K562 (cell line): Measurements from ENCODE around the gene ATP8B4. TPM values are rescaled to one million over a fixed set of nuclear protein-coding genes. Genes with fewer than 3 reads are reported as not detected.

ENCODE experiments used
- CREB1 ChIP-seq, 2 experiments: sonication (generic) in 1 of 2; formaldehyde crosslinking in 1 of 2; IDR thresholded peaks; 2 replicates each; pipeline versions ENCODE4 v1.6.1 to v1.8.0; 2012 to 2022; ENCODE audit warnings: inconsistent platforms in 1 of 2, mild to moderate bottlenecking in 1 of 2, missing genetic modification reagents in 1 of 2, moderate library complexity in 1 of 2
- KAT8 ChIP-seq: fragments of 450-650 bp; IDR thresholded peaks from 2 replicates; pipeline ENCODE4 v1.6.1; 2016; ENCODE audit warnings: low read depth, mild to moderate bottlenecking
- SAP30 ChIP-seq: fragments of 200-600 bp; sonication (generic); IDR thresholded peaks from 2 replicates; pipeline ENCODE4 v1.6.1; 2012; ENCODE audit warnings: borderline replicate concordance, low read depth, mild to moderate bottlenecking, moderate library complexity, low read length, control low read depth, inconsistent platforms; ENCODE audit not compliant: insufficient read depth, poor library complexity, severe bottlenecking
- SIRT6 ChIP-seq: IDR thresholded peaks from one replicate; pipeline ENCODE4 v1.6.1; 2012; ENCODE audit warnings: low read depth, mild to moderate bottlenecking, control low read depth, inconsistent platforms, low read length, moderate library complexity
- ZNF184 ChIP-seq: sonication (generic); formaldehyde crosslinking; IDR thresholded peaks from 2 replicates; pipeline ENCODE4 v1.5.0; 2020; ENCODE audit warnings: missing genetic modification reagents
- ZNF197 ChIP-seq: fragments of 200-800 bp; sonication (Bioruptor generic); IDR thresholded peaks from 2 replicates; pipeline ENCODE4 v1.6.1; 2016; ENCODE audit warnings: low read depth, missing genetic modification characterization, missing compliant biosample characterization
- ZNF551 ChIP-seq: fragments of 250-450 bp; sonication (Bioruptor Pico); IDR thresholded peaks from 2 replicates; pipeline ENCODE4 v1.5.0; 2021; ENCODE audit warnings: mild to moderate bottlenecking, moderate library complexity
- polyA plus RNA-seq, 8 experiments: library from polyadenylated mRNA; depleted of rRNA in 4 of 8; stranded (reverse) in 5 of 8; unstranded in 3 of 8; fragments of >200 nt; fragmentation: Nextera tagmentation in 2 of 8; fragmentation: Illumina TruSeq in 1 of 8; extraction: Ambion mirVana in 2 of 8; extraction: Trizol in 1 of 8; gene quantifications; 2 replicates each; pipeline versions ENCODE4 v1.2.1 to v1.2.3, GENCODE V29; 2011 to 2014; ENCODE audit warnings: inconsistent platforms in 1 of 8, missing spikeins in 1 of 8
- total RNA-seq, 7 experiments: library from RNA; depleted of rRNA in 6 of 7; stranded (reverse); fragments of >200 nt in 6 of 7; fragmentation: Illumina TruSeq in 2 of 7; extraction: Trizol in 2 of 7; gene quantifications; 2 replicates each; pipeline versions ENCODE4 v1.2.1 to v1.2.3, GENCODE V29; 2011 to 2021; ENCODE audit warnings: low replicate concordance in 1 of 7
- TF ChIP-seq, protein P1 (sequence below): fragments of 450-650 bp; IDR thresholded peaks from 2 replicates; pipeline ENCODE4 v1.6.1; 2016; ENCODE audit warnings: mild to moderate bottlenecking
- TF ChIP-seq, protein P2 (sequence below): fragments of 250-450 bp; sonication (Bioruptor Pico); IDR thresholded peaks from 2 replicates; pipeline ENCODE4 v1.5.1; 2021; ENCODE audit warnings: mild to moderate bottlenecking
- TF ChIP-seq, protein P3 (sequence below), 2 experiments: fragments of 150-350 bp in 1 of 2; IDR thresholded peaks; 2 replicates each; pipeline ENCODE4 v1.6.1; 2012 to 2016; ENCODE audit warnings: low read depth in 2 of 2, low read length in 2 of 2, mild to moderate bottlenecking in 1 of 2, moderate library complexity in 1 of 2
- TF ChIP-seq, protein P4 (sequence below), 2 experiments: fragments of 450-650 bp in 1 of 2; sonication (generic) in 1 of 2; formaldehyde crosslinking in 1 of 2; IDR thresholded peaks in 1 of 2; conservative IDR thresholded peaks in 1 of 2; 2 replicates each; pipeline versions ENCODE4 v1.6.1 to v1.8.1; 2016 to 2023; ENCODE audit warnings: mild to moderate bottlenecking in 2 of 2, moderate library complexity in 2 of 2, inconsistent platforms in 1 of 2, missing genetic modification reagents in 1 of 2

Gene ATP8B4
- total and polyA plus RNA-seq, 9 of the 15 experiments (the other 6 are each of a cell fraction or from before 2014, with no cell fraction given), result 0.14 to 2.5 (median 0.44) TPM

DNA sequence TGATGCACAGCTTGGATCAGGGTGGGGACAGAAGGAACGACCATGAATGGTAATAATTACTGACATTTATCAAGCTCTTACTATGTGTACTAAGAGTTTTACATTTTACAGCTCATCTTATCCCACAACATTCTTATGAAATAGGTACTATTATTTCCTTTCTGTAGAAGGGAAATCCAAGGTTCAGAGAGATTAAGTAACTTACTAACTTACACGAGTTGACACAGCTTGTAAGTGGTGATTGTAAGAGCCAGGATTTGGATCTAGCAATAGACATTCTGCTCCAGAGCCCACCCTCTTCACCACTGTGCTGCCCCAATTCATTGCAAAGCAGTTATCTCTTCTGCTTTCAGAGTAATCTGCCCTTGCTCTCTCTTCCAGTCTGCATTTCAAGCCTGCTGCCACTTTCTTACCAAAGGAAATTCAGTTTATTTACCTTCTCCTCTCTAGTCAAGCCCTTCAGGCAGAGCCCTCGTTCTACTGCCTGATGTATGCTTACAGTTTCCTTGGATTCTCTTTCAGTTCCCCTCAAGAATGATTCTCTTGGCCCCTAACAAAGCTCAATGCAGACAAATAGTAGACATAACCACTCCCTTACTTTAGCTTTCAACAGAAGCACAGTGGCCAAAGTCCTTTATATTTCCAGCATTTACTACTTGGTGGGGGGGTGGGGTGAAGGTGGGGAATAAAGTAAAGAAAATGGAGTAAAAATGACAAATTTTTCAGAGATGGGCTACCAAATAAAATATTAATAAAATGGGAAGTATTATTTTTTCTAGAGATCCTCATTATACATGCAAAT, 65.8 kb downstream of the ATP8B4 start (continued):
- TF ChIP-seq, protein P1, sequence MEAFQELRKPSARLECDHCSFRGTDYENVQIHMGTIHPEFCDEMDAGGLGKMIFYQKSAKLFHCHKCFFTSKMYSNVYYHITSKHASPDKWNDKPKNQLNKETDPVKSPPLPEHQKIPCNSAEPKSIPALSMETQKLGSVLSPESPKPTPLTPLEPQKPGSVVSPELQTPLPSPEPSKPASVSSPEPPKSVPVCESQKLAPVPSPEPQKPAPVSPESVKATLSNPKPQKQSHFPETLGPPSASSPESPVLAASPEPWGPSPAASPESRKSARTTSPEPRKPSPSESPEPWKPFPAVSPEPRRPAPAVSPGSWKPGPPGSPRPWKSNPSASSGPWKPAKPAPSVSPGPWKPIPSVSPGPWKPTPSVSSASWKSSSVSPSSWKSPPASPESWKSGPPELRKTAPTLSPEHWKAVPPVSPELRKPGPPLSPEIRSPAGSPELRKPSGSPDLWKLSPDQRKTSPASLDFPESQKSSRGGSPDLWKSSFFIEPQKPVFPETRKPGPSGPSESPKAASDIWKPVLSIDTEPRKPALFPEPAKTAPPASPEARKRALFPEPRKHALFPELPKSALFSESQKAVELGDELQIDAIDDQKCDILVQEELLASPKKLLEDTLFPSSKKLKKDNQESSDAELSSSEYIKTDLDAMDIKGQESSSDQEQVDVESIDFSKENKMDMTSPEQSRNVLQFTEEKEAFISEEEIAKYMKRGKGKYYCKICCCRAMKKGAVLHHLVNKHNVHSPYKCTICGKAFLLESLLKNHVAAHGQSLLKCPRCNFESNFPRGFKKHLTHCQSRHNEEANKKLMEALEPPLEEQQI, result no peak
- TF ChIP-seq, protein P2, sequence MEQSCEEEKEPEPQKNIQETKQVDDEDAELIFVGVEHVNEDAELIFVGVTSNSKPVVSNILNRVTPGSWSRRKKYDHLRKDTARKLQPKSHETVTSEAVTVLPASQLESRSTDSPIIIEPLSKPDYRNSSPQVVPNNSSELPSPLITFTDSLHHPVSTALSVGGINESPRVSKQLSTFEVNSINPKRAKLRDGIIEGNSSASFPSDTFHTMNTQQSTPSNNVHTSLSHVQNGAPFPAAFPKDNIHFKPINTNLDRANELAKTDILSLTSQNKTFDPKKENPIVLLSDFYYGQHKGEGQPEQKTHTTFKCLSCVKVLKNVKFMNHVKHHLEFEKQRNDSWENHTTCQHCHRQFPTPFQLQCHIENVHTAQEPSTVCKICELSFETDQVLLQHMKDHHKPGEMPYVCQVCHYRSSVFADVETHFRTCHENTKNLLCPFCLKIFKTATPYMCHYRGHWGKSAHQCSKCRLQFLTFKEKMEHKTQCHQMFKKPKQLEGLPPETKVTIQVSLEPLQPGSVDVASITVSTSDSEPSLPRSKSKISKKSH (CRISPR knock-in tag), result no peak
- no peak for TF ChIP-seq SIRT6
- no peak for TF ChIP-seq SAP30
- TF ChIP-seq ZNF551, result no peak
- no peak for TF ChIP-seq CREB1 (IDR thresholded peaks at IDR 0.05)
- TF ChIP-seq CREB1 (CRISPR knock-in tag; IDR thresholded peaks at IDR 0.05), result no peak
- TF ChIP-seq, protein P3, sequence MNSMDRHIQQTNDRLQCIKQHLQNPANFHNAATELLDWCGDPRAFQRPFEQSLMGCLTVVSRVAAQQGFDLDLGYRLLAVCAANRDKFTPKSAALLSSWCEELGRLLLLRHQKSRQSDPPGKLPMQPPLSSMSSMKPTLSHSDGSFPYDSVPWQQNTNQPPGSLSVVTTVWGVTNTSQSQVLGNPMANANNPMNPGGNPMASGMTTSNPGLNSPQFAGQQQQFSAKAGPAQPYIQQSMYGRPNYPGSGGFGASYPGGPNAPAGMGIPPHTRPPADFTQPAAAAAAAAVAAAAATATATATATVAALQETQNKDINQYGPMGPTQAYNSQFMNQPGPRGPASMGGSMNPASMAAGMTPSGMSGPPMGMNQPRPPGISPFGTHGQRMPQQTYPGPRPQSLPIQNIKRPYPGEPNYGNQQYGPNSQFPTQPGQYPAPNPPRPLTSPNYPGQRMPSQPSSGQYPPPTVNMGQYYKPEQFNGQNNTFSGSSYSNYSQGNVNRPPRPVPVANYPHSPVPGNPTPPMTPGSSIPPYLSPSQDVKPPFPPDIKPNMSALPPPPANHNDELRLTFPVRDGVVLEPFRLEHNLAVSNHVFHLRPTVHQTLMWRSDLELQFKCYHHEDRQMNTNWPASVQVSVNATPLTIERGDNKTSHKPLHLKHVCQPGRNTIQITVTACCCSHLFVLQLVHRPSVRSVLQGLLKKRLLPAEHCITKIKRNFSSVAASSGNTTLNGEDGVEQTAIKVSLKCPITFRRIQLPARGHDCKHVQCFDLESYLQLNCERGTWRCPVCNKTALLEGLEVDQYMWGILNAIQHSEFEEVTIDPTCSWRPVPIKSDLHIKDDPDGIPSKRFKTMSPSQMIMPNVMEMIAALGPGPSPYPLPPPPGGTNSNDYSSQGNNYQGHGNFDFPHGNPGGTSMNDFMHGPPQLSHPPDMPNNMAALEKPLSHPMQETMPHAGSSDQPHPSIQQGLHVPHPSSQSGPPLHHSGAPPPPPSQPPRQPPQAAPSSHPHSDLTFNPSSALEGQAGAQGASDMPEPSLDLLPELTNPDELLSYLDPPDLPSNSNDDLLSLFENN (IDR thresholded peaks at IDR 0.05; ENCODE audit: low read depth in 2 of 2, low read length in 2 of 2), result no peak
- TF ChIP-seq, protein P4, sequence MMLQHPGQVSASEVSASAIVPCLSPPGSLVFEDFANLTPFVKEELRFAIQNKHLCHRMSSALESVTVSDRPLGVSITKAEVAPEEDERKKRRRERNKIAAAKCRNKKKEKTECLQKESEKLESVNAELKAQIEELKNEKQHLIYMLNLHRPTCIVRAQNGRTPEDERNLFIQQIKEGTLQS (IDR thresholded peaks at IDR 0.05), result no peak
- TF ChIP-seq, protein P4 (CRISPR knock-in tag; conservative IDR thresholded peaks at IDR 0.05), result no peak
- TF ChIP-seq ZNF197 (CRISPR knock-in tag), result no peak
- no peak for TF ChIP-seq ZNF184 (CRISPR knock-in tag)
- no peak for TF ChIP-seq KAT8
